Mucosa of gallbladder (tissue), 1 donor: ENCODE data around the gene LDLRAD4. TPM values are rescaled to one million over a fixed set of nuclear protein-coding genes. Genes with fewer than 3 reads are reported as not detected.
A peak's percentile ranks its signal among the peaks of the same experiment; 100 is the strongest.

ENCODE experiments used
- DNase-seq: peaks from one replicate; pipeline ENCODE4 v3.0.0-alpha.2; 2020; ENCODE audit warnings: low spot score
- total RNA-seq: library from RNA; stranded (reverse); gene quantifications from one replicate; pipeline ENCODE4 v1.2.1, GENCODE V29; 2021
- donor health status: DM: no; HTN: no; CAD: no.

The LDLRAD4 gene
- total RNA-seq, 1 donor from 2014 or later: 51.0 TPM

GRCh38 chr18:13511961-13512577 is 293.5 kb downstream of the LDLRAD4 start:
- DNase-seq: no peak

- no peak for DNase-seq
These were observed 294.5 kb downstream of the LDLRAD4 start for GRCh38 chr18:13513021-13513420.

- DNase-seq: no peak
These were observed 294.9 kb downstream of the LDLRAD4 start for GRCh38 chr18:13513481-13513880.

GRCh38 chr18:13514558-13514957 is 296.0 kb downstream of the LDLRAD4 start:
- no peak for DNase-seq

- DNase-seq: no peak
These were observed 298.3 kb downstream of the LDLRAD4 start for GRCh38 chr18:13516855-13517254.

GRCh38 chr18:13517369-13517768 is 298.8 kb downstream of the LDLRAD4 start:
- DNase-seq: no peak

- no peak for DNase-seq
These were observed 299.8 kb downstream of the LDLRAD4 start for GRCh38 chr18:13518382-13518781.

GRCh38 chr18:13520306-13520705 is 301.7 kb downstream of the LDLRAD4 start:
- DNase-seq: peak; percentile 17

GRCh38 chr18:13520741-13521140 is 302.2 kb downstream of the LDLRAD4 start:
- DNase-seq: no peak

GRCh38 chr18:13521418-13521817 is 302.9 kb downstream of the LDLRAD4 start:
- no peak for DNase-seq

GRCh38 chr18:13522256-13522655 is 303.7 kb downstream of the LDLRAD4 start:
- no peak for DNase-seq

- no peak for DNase-seq
These were observed 304.5 kb downstream of the LDLRAD4 start for GRCh38 chr18:13522861-13523660.

- no peak for DNase-seq
These were observed 305.5 kb downstream of the LDLRAD4 start for GRCh38 chr18:13524054-13524453.

GRCh38 chr18:13524811-13525210 is 306.3 kb downstream of the LDLRAD4 start:
- DNase-seq: no peak

GRCh38 chr18:13525381-13526029 is 306.9 kb downstream of the LDLRAD4 start:
- no peak for DNase-seq

- DNase-seq: no peak
These were observed 308.0 kb downstream of the LDLRAD4 start for GRCh38 chr18:13526519-13526918.

- DNase-seq: no peak
These were observed 308.7 kb downstream of the LDLRAD4 start for GRCh38 chr18:13527256-13527655.

- DNase-seq: no peak
These were observed 309.2 kb downstream of the LDLRAD4 start for GRCh38 chr18:13527730-13528129.

- DNase-seq: no peak
These were observed 310.3 kb downstream of the LDLRAD4 start for GRCh38 chr18:13528739-13529392.

GRCh38 chr18:13530033-13530878 is 311.7 kb downstream of the LDLRAD4 start:
- DNase-seq: no peak

- DNase-seq: peak; percentile 49
These were observed 312.4 kb downstream of the LDLRAD4 start for GRCh38 chr18:13530879-13531387.
